ENCODE measurements around the gene EDIL3.

- no peak for TF ChIP-seq POLR2AphosphoS5 (IDR thresholded peaks at IDR 0.05)
- TF ChIP-seq POLR2A (IDR thresholded peaks at IDR 0.05), result no peak
These were observed 46.4 kb upstream of the EDIL3 start for GRCh38 chr5:84430863-84431663.

Data from breast epithelium (tissue), 3 donors.